Keratinocyte (primary cell): Measurements from ENCODE around the gene LAMA2. TPM values are rescaled to one million over a fixed set of nuclear protein-coding genes. Genes with fewer than 3 reads are reported as not detected.

Experiments used
- DNase-seq: peaks from one replicate; pipeline ENCODE4 v3.0.0-alpha.2; 2011; ENCODE audit warnings: low read depth, missing footprints, low spot score
- FAIRE-seq: peaks from 2 replicates; lab custom pipeline; 2011; peaks lifted over from hg19 to GRCh38; lab: Jason Lieb, UNC
- H2AFZ ChIP-seq: 2 replicates; pipeline ENCODE4 v1.6.0; 2012; ENCODE audit warnings: low read length, control low read depth, inconsistent platforms; ENCODE audit not compliant: control insufficient read depth
- H3K27ac ChIP-seq: 2 replicates; pipeline ENCODE4 v1.5.1; 2011; ENCODE audit warnings: low read length; ENCODE audit not compliant: control insufficient read depth, insufficient read depth
- H3K27me3 ChIP-seq: 3 replicates; pipeline ENCODE4 v1.6.0; 2011; ENCODE audit warnings: low read length; ENCODE audit not compliant: control insufficient read depth, insufficient read depth; ENCODE audit errors: extremely low read depth
- H3K36me3 ChIP-seq, 2 experiments: 2 replicates in 1 of 2; 3 replicates in 1 of 2; pipeline ENCODE4 v1.5.1; 2011; ENCODE audit warnings: low read length in 2 of 2, mild to moderate bottlenecking in 1 of 2; ENCODE audit not compliant: control insufficient read depth in 2 of 2, insufficient read depth in 2 of 2; ENCODE audit errors: extremely low read depth in 1 of 2
- H3K4me1 ChIP-seq: 3 replicates; pipeline ENCODE4 v1.5.1; 2011; ENCODE audit warnings: low read length; ENCODE audit not compliant: control insufficient read depth, insufficient read depth; ENCODE audit errors: extremely low read depth
- H3K4me2 ChIP-seq: 3 replicates; pipeline ENCODE4 v1.6.0; 2011; ENCODE audit warnings: low read depth, low read length; ENCODE audit not compliant: control insufficient read depth, insufficient read depth; ENCODE audit errors: extremely low read depth
- H3K4me3 ChIP-seq, 3 experiments: fragments of 200-600 bp in 1 of 3; sonication (generic) in 1 of 3; 2 replicates in 2 of 3; 3 replicates in 1 of 3; pipeline ENCODE4 v1.5.1; 2011 to 2016; ENCODE audit warnings: low read length in 3 of 3, mild to moderate bottlenecking in 3 of 3, control low read depth in 2 of 3, inconsistent platforms in 1 of 3, low read depth in 1 of 3, mixed read lengths in 1 of 3, mixed run types in 1 of 3, moderate library complexity in 1 of 3; ENCODE audit not compliant: control insufficient read depth in 2 of 3, insufficient read depth in 2 of 3; ENCODE audit errors: extremely low read depth in 1 of 3
- H3K79me2 ChIP-seq: 2 replicates; pipeline ENCODE4 v1.6.0; 2012; ENCODE audit warnings: low read length; ENCODE audit not compliant: control insufficient read depth, insufficient read depth
- H3K9ac ChIP-seq: 3 replicates; pipeline ENCODE4 v1.6.0; 2011; ENCODE audit warnings: low read length; ENCODE audit not compliant: control insufficient read depth, insufficient read depth; ENCODE audit errors: extremely low read depth
- H3K9me1 ChIP-seq: 3 replicates; pipeline ENCODE4 v1.6.0; 2011; ENCODE audit warnings: low read length; ENCODE audit not compliant: control insufficient read depth, insufficient read depth; ENCODE audit errors: extremely low read depth
- H3K9me3 ChIP-seq: 2 replicates; pipeline ENCODE4 v1.5.1; 2012; ENCODE audit warnings: low read depth, low read length; ENCODE audit not compliant: control insufficient read depth
- H4K20me1 ChIP-seq: 3 replicates; pipeline ENCODE4 v1.6.0; 2011; ENCODE audit warnings: low read length; ENCODE audit not compliant: control insufficient read depth, insufficient read depth; ENCODE audit errors: extremely low read depth
- EZH2 ChIP-seq: IDR thresholded peaks from one replicate; pipeline ENCODE4 v1.6.1; 2012; ENCODE audit warnings: inconsistent platforms, mild to moderate bottlenecking, low read length, moderate library complexity
- dilution Hi-C: fragments of 300-500 bp; cut with MboI; formaldehyde crosslinking; loops from one replicate; pipeline ENCODE4 v1.7.0; 2020; ENCODE audit warnings: low sequenced_read_pairs; ENCODE audit not compliant: extremely low pct_ligation_motif_present
- polyA plus RNA-seq, 5 experiments: library from polyadenylated mRNA; depleted of rRNA in 3 of 5; stranded (reverse) in 3 of 5; stranded (forward) in 1 of 5; unstranded in 1 of 5; fragments of >200 nt; gene quantifications; 1 replicate in 1 of 5; 2 replicates in 3 of 5; 3 replicates in 1 of 5; pipeline versions ENCODE4 v1.2.1 to v1.2.3, GENCODE V29; 2011 to 2012; ENCODE audit warnings: missing spikeins in 2 of 5, low read depth in 1 of 5, low replicate concordance in 1 of 5
- TF ChIP-seq, protein P1 (sequence below), 3 experiments: IDR thresholded peaks in 1 of 3; conservative IDR thresholded peaks in 1 of 3; optimal IDR thresholded peaks in 1 of 3; 2 replicates in 2 of 3; 3 replicates in 1 of 3; pipeline versions ENCODE3 to v1.5.1; 2011; ENCODE audit warnings: low read length in 3 of 3, mild to moderate bottlenecking in 3 of 3, moderate library complexity in 2 of 3, control low read depth in 1 of 3, inconsistent platforms in 1 of 3; ENCODE audit not compliant: insufficient read depth in 2 of 3; ENCODE audit errors: extremely low read depth in 1 of 3

Gene LAMA2
- polyA plus RNA-seq, 1 donor (not counting 4 experiments of a cell fraction or from before 2014, with no cell fraction given): 1.4 TPM

DNA sequence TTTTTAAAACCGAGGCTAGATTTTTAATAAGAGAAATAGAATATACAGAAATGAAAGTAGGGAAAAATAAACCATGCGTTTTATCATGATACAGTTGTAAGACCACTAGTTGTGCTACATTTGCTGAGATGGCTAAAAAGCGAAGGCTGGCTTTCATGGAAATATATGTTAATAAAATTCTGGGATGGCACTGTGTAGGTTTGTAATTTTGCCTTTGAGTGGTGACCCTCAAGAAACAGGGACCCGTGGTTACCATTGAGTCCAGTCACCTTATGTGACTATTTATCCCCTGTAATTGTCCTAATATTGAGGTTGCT lies 593.3 kb downstream of the LAMA2 start:
- no peaks in the 10 kb centered on the region for H3K9me3 ChIP-seq
- no peak for TF ChIP-seq EZH2
- TF ChIP-seq, protein P1, sequence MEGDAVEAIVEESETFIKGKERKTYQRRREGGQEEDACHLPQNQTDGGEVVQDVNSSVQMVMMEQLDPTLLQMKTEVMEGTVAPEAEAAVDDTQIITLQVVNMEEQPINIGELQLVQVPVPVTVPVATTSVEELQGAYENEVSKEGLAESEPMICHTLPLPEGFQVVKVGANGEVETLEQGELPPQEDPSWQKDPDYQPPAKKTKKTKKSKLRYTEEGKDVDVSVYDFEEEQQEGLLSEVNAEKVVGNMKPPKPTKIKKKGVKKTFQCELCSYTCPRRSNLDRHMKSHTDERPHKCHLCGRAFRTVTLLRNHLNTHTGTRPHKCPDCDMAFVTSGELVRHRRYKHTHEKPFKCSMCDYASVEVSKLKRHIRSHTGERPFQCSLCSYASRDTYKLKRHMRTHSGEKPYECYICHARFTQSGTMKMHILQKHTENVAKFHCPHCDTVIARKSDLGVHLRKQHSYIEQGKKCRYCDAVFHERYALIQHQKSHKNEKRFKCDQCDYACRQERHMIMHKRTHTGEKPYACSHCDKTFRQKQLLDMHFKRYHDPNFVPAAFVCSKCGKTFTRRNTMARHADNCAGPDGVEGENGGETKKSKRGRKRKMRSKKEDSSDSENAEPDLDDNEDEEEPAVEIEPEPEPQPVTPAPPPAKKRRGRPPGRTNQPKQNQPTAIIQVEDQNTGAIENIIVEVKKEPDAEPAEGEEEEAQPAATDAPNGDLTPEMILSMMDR (optimal IDR thresholded peaks at IDR 0.05 in 1 of 3, IDR thresholded peaks at IDR 0.05 in 1 of 3, conservative IDR thresholded peaks at IDR 0.05 in 1 of 3; ENCODE audit: extremely low read depth in 1 of 3, insufficient read depth in 2 of 3, low read length in 3 of 3): no peak
- dilution Hi-C loops: no loop called here
- no peak overlapping the region for H3K9ac ChIP-seq
- no peak overlapping the region for H3K27ac ChIP-seq
- no peak for FAIRE-seq
- no peak overlapping the region for H3K4me3 ChIP-seq
- no peak overlapping the region for H3K4me2 ChIP-seq
- H2AFZ ChIP-seq: no peak overlapping the region
- H3K79me2 ChIP-seq: no peaks in the 10 kb centered on the region
- no peak for DNase-seq
- H4K20me1 ChIP-seq: no peaks in the 10 kb centered on the region
- H3K4me1 ChIP-seq: no peaks in the 10 kb centered on the region
- H3K27me3 ChIP-seq: no peaks in the 10 kb centered on the region
- no peaks in the 10 kb centered on the region for H3K9me1 ChIP-seq
- no peaks in the 10 kb centered on the region for H3K36me3 ChIP-seq

GRCh38 chr6:129476810-129477209 lies 593.9 kb downstream of the LAMA2 start:
- no peak overlapping the region for H3K4me3 ChIP-seq
- H2AFZ ChIP-seq: no peak overlapping the region
- H3K36me3 ChIP-seq: no peaks in the 10 kb centered on the region
- no peak overlapping the region for H3K27ac ChIP-seq
- no peaks in the 10 kb centered on the region for H3K27me3 ChIP-seq
- H3K4me1 ChIP-seq: no peaks in the 10 kb centered on the region
- DNase-seq (no peak), FAIRE-seq (no peak)
- H3K79me2 ChIP-seq: no peaks in the 10 kb centered on the region
- H3K4me2 ChIP-seq: no peak overlapping the region
- no peaks in the 10 kb centered on the region for H4K20me1 ChIP-seq
- TF ChIP-seq, protein P1 (optimal IDR thresholded peaks at IDR 0.05 in 1 of 3, IDR thresholded peaks at IDR 0.05 in 1 of 3, conservative IDR thresholded peaks at IDR 0.05 in 1 of 3; ENCODE audit: extremely low read depth in 1 of 3, insufficient read depth in 2 of 3, low read length in 3 of 3): no peak
- TF ChIP-seq EZH2: no peak
- dilution Hi-C loops: no loop called here
- H3K9me1 ChIP-seq: no peaks in the 10 kb centered on the region
- H3K9me3 ChIP-seq: no peaks in the 10 kb centered on the region
- no peak overlapping the region for H3K9ac ChIP-seq
